GM12873 (cell line): ENCODE data around the gene TCEAL1.

Source experiments
- CTCF ChIP-seq: IDR thresholded peaks from 2 replicates; pipeline ENCODE4 v1.5.1; 2012; ENCODE audit warnings: low read depth, mild to moderate bottlenecking, moderate library complexity, low read length, control low read depth; ENCODE audit not compliant: insufficient read depth; ENCODE audit errors: missing control alignments

The TCEAL1 gene

GRCh38 chrX:103644125-103644524 lies 15.3 kb downstream of the TCEAL1 start:
- no peak for TF ChIP-seq CTCF

- no peak for TF ChIP-seq CTCF
These were observed 18.9 kb downstream of the TCEAL1 start for GRCh38 chrX:103647630-103648029.

- no peak for TF ChIP-seq CTCF
These were observed 22.5 kb downstream of the TCEAL1 start for GRCh38 chrX:103651151-103651773.

GRCh38 chrX:103656617-103657016 lies 27.8 kb downstream of the TCEAL1 start:
- TF ChIP-seq CTCF, result no peak

GRCh38 chrX:103658681-103659433 lies 30.1 kb downstream of the TCEAL1 start:
- no peak for TF ChIP-seq CTCF

GRCh38 chrX:103663981-103664762 lies 35.4 kb downstream of the TCEAL1 start:
- TF ChIP-seq CTCF, result no peak
